Mammary epithelial cell (primary cell): ENCODE results near the gene NLRP8.

Experiments used
- CTCF ChIP-seq, 2 donors: IDR thresholded peaks in 1 of 2; conservative IDR thresholded peaks in 1 of 2; 2 replicates each; pipeline ENCODE4 v1.5.1; 2011 to 2012; ENCODE audit warnings: inconsistent platforms in 2 of 2, low read length in 2 of 2, mild to moderate bottlenecking in 2 of 2, control low read depth in 1 of 2, low read depth in 1 of 2; ENCODE audit not compliant: insufficient read depth in 1 of 2; ENCODE audit errors: extremely low read depth in 1 of 2
- EZH2 ChIP-seq: IDR thresholded peaks from 2 replicates; pipeline ENCODE4 v1.6.1; 2012; ENCODE audit warnings: low read length, inconsistent platforms, borderline replicate concordance

GRCh38 chr19:55958356-55958755 lies 10.7 kb downstream of the NLRP8 start:
- no peak for TF ChIP-seq CTCF (conservative IDR thresholded peaks at IDR 0.05 in 1 of 2, IDR thresholded peaks at IDR 0.05 in 1 of 2; ENCODE audit: extremely low read depth in 1 of 2, insufficient read depth in 1 of 2, low read depth in 1 of 2, low read length in 2 of 2)
- no peak for TF ChIP-seq EZH2
